SKM-1 treated with dmso at 0.1 percent for 144 hours (cell line): Measurements from ENCODE around the gene CST1.
"Not testable (repeated sequence)": the region's sequence is repeated elsewhere in the genome, so short reads cannot be mapped to it uniquely, and the experiment has no call there.

Experiments
- DNase-seq: peaks from one replicate; lab custom pipeline; 2025; ENCODE audit not compliant: unreplicated experiment; lab: John Stamatoyannopoulos, UW

The CST1 gene

DNA sequence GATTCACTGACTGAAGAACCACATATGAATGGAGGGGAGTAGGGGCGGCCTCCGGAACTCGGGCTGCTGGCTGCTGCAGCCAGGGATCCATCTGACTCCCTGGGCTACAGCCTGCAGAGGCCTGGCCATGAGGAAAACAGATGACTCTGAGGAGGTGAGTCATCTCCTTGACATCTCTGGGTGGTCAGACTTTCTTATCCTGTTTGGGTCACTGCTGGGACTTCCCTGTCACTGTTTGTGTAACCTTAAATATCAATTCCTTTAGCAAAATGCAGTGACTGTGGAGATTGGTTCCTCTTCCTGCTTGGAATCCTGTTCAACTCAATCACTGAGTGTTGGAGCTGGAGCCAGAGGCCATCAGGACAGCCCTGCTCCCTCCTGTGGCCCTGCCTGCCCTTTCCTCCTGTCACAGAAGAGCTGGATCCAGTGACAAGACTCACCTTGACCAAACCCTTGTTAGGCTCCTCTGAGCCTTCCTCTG is 4.4 kb upstream of the CST1 start:
- not testable (repeated sequence) for DNase-seq

DNA sequence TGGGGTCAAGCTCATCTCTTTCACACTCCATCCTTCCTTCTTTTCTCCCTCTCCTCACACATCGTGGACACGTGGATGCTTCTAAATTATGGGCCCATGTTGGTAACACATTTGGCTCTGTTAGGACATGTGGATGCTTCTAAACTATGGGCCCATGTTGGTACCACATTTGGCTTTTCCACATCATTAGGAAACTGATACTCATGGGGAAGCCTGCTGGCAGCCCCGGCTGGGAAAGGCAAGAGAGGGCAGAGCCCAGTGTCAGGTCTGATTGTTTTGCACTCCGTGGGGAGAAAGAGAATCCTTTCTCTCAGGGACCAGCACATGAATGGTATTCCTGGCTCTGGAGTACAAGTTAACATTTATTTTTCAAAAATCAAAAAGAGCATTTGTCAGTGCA is 4.0 kb upstream of the CST1 start:
- DNase-seq, result no peak

DNA sequence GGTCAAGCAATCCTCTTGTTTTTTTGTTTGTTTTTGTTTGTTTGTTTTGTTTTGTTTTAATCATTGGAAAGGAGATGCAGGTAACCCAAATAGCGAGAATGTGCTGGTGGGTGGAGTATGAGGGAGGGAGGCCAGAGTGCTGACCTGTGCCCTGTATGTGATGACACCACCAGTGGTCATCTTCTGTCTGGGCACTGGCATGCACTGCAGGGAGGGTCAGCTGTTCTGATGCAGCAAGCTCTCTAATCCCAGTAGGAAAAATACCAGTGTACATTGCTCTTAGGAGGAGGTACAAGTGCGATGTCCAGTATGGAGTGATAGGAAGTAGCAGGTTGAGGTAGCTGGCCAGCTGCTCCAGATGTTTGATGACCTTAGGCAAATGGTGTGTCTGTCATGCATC is 2.9 kb upstream of the CST1 start:
- no peak for DNase-seq

DNA sequence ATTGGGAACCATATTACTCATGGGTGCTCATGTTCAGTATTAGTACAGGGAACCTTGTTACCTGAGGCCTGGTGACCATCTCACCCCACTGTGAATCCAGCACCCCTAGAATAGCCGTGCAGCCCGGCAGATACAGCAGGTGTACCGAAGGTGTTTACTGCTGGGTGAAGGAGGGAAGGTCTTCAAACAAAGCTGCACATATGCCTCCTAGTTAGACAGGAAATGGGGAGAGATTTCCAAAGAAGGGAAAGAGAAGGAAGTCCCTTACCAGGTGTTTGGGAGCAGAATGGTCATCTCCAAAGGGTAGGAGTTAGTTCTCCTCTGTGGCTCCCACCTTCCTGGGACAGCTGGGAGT is 2.4 kb upstream of the CST1 start:
- DNase-seq, result no peak

- no peak for DNase-seq
These were observed 1.9 kb upstream of the CST1 start for GRCh38 chr20:23752481-23753193.

GRCh38 chr20:23752019-23752418 is 1.3 kb upstream of the CST1 start:
- DNase-seq, result no peak

GRCh38 chr20:23749746-23750145 is 989 bp downstream of the CST1 start:
- no peak for DNase-seq

DNA sequence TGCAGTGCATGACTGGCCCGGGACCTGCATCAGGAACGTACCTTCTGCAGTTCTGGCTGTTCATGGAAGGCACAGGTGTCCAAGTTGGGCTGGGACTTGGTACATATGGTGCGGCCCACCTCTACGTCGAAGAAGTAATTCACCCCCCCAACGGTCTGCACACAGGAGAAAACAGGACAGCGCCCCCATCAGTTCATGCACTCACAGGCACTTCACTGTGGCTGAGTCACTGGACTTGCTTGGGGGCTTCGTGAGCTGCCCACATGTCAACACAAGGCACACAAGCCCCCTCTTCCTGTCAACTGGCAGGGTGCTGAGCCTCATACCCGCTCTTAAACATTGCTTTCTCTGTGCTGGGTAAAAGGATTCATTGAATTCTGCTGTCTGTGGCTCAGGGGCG is 1.8 kb downstream of the CST1 start:
- DNase-seq, result not testable (repeated sequence)

DNA sequence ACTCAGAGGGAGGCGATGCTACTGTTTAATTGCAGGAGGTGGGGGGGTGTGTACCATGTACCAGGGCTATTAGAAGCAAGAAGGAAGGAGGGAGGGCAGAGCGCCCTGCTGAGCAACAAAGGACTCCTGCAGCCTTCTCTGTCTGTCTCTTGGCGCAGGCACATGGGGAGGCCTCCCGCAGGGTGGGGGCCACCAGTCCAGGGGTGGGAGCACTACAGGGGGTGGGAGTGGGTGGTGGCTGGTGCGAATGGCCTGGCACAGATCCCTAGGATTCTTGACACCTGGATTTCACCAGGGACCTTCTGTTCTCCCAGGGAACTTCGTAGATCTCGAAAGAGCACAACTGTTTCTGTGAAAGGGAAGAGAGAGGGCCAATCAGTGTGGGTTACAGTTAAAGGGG is 3.2 kb downstream of the CST1 start:
- not testable (repeated sequence) for DNase-seq

DNA sequence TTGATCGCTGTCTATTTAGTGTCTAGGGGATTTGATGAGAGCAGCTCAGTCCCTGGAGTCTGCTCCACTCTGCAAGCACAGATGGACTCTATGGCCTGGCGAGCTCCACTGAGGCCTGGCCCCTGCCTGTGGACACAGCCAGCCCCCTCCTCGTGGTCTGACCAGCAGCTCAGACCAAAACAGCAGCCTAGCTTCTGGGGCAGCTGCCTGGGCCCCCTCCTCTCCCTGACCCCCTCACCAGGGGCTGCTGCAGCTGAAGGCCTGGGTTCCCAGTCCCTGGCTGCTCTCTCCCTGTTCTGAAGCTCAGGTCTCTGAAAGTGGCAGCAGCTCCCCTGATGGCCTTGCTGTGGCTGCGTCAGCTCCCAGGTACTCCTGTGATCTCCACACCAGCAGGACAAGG is 3.6 kb downstream of the CST1 start:
- not testable (repeated sequence) for DNase-seq

DNA sequence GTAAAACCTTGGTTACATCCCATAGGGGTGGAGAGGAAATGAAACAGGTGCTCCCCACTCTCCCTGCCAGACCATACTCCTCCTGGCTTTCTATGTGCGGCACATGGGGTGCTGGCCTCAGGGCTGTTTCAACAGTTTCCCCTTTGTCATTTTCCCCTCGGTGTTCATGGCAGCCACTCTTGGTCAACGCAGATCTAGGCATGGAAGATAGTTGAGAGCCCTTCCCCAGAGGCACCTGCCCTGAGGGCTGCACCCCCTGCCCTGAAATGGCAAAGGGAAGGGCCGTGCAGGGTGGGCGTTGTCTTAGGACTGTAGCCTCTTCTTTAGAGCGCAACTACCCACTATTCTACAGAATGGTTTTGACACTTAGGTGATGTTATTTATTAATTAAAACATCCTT is 4.4 kb downstream of the CST1 start:
- DNase-seq, result no peak

- DNase-seq, result no peak
These were observed 5.5 kb downstream of the CST1 start for GRCh38 chr20:23745247-23745646.

DNA sequence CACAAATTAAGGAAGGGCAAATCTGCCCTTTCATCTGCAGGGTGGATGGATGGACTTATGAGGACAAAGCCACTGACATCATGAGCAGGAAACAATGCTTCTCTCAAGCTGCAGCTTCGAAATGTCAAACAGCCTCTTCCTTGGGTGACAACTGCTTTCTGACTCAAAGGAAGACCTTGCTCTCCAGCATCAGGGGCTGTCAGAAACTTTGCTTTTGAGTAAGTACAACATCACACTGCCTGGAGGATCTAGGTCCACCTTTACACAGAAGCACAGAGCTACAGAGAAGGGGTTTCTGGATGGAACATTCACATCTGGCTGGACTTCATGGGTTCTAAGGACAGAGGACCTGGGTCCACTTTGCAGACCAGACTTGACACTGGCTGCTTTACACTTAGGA is 5.9 kb downstream of the CST1 start:
- DNase-seq, result no peak

- DNase-seq, result not testable (repeated sequence)
These were observed 15.3 kb downstream of the CST1 start for GRCh38 chr20:23735391-23735790.

GRCh38 chr20:23734949-23735348 is 15.8 kb downstream of the CST1 start:
- not testable (repeated sequence) for DNase-seq

GRCh38 chr20:23734440-23734839 is 16.3 kb downstream of the CST1 start:
- not testable (repeated sequence) for DNase-seq

GRCh38 chr20:23727016-23727415 is 23.7 kb downstream of the CST1 start:
- no peak for DNase-seq

GRCh38 chr20:23725102-23725501 is 25.6 kb downstream of the CST1 start:
- DNase-seq, result no peak

GRCh38 chr20:23723659-23724307 is 27.0 kb downstream of the CST1 start:
- not testable (repeated sequence) for DNase-seq

GRCh38 chr20:23722851-23723250 is 27.9 kb downstream of the CST1 start:
- DNase-seq, result not testable (repeated sequence)

DNA sequence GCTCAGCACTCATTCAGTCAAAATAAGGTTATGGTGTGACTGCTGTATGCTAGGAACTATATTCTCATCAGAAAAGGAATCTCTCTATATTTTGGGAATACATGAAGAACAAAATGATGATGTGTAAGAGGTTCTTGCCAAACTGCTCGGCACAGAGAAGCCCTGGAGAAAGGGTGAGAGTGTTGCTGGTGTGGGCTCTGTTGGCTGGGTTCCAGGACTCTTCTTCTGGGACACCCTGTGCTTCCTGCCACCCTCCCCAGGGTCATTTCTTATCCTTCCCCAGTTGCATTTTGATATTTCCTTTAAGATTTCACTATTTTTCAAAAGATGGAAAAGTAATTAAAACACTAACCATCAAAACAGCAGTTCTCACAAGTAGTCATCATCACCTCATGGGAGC is 28.8 kb downstream of the CST1 start:
- DNase-seq, result no peak

- DNase-seq, result not testable (repeated sequence)
These were observed 31.4 kb downstream of the CST1 start for GRCh38 chr20:23719351-23719750.

- DNase-seq, result not testable (repeated sequence)
These were observed 39.0 kb downstream of the CST1 start for GRCh38 chr20:23711778-23712177.
